NT2/D1 (cell line): ENCODE data around the gene SPAG9.

Experiments
- YY1 ChIP-seq: IDR thresholded peaks from 2 replicates; pipeline ENCODE4 v1.6.1; 2011; ENCODE audit not compliant: insufficient read length, insufficient read depth
- ZNF274 ChIP-seq: IDR thresholded peaks from 2 replicates; pipeline ENCODE4 v1.6.1; 2011; ENCODE audit warnings: mild to moderate bottlenecking, low read depth, low read length

GRCh38 chr17:51012538-51012937 is 108.1 kb downstream of the SPAG9 start:
- TF ChIP-seq YY1: no peak
- TF ChIP-seq ZNF274: no peak
